Adrenal gland (tissue), 5 donors: Measurements from ENCODE around the gene TMEM167B.

Experiments
- POLR2A ChIP-seq, 2 donors: fragments of 450-650 bp; IDR thresholded peaks; one replicate each; pipeline ENCODE4 v1.6.1; 2017; ENCODE audit warnings: antibody characterized with exemption in 2 of 2, mild to moderate bottlenecking in 2 of 2, moderate library complexity in 1 of 2
- TF ChIP-seq, protein P1 (sequence below), 6 experiments: fragments of 450-650 bp in 4 of 6; fragments of 200-600 bp in 2 of 6; sonication (generic) in 1 of 6; IDR thresholded peaks; 1 replicate in 5 of 6; 2 replicates in 1 of 6; pipeline versions ENCODE4 v1.5.1 to v1.8.0; 2016 to 2021; ENCODE audit warnings: antibody characterized with exemption in 6 of 6, mild to moderate bottlenecking in 2 of 6, moderate library complexity in 1 of 6
- donor health status: DM: no; HTN: no; CAD: no.

DNA sequence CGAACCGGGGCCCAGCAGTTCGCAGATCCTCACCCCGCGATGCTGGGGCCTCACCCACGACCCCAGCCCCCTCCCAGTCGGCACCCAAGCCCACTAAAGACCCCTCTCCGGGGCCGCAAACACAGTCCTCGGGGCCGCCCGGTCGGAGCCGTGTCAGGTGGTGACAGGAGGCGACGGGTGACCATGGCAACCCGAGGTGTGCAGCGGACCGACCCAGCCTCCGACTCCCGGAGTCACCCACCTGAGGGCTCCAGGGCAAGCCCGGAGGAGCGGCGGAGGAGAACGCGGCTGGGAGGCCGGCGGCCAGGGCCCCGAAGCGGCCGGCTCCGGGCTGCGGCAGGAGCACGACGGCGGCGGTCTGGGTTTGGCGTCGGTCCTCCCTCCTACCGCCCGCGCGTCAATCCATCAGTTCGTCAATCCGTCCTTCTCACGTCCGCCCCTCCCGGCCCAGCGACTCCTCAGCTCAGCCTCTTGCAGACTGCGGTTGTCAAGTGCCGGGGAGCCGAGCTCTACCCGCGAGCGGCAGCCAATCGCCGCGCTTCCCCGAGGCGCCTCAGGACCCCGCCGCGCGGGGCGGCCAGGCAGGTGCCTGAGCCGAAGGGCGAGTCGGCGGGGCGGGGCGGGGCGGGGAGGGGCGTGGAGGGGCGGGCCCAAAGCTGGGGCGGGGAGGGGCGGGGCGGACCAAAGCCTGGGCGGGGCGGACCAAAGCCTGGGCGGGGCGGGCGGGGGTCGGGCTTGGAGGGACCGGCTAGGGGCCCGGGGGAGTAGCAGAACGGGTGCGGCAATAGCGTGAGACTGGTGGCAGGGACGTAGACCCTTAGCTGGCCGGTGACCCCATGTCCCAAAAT is 48.7 kb upstream of the TMEM167B start, which contains the start of gene WDR47:
- TF ChIP-seq, protein P1, sequence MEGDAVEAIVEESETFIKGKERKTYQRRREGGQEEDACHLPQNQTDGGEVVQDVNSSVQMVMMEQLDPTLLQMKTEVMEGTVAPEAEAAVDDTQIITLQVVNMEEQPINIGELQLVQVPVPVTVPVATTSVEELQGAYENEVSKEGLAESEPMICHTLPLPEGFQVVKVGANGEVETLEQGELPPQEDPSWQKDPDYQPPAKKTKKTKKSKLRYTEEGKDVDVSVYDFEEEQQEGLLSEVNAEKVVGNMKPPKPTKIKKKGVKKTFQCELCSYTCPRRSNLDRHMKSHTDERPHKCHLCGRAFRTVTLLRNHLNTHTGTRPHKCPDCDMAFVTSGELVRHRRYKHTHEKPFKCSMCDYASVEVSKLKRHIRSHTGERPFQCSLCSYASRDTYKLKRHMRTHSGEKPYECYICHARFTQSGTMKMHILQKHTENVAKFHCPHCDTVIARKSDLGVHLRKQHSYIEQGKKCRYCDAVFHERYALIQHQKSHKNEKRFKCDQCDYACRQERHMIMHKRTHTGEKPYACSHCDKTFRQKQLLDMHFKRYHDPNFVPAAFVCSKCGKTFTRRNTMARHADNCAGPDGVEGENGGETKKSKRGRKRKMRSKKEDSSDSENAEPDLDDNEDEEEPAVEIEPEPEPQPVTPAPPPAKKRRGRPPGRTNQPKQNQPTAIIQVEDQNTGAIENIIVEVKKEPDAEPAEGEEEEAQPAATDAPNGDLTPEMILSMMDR (IDR thresholded peaks at IDR 0.05): no peak
- TF ChIP-seq POLR2A (IDR thresholded peaks at IDR 0.05): peak; percentile 96 to 98
